ENCODE measurements around the gene CAPN2.

Gene CAPN2

GRCh38 chr1:223717695-223718363 is 5.5 kb downstream of the CAPN2 start:
- Histone ChIP-seq H3K4me3 (ENCODE audit: low read length) (no peak overlapping the region), H2AFZ (ENCODE audit: low read depth, low read length) (no peak overlapping the region), H3K27me3 (ENCODE audit: low read depth, low read length) (no peaks in the 10 kb centered on the region), H4K20me1 (ENCODE audit: insufficient read depth, low read length) (no peaks in the 10 kb centered on the region), H3K79me2 (ENCODE audit: low read length) (peaks cover 4% of the 10 kb centered on the region; the same call in 1 of the 2 replicates), H3K9me3 (ENCODE audit: insufficient read depth, low read length) (no peaks in the 10 kb centered on the region), H3K4me2 (ENCODE audit: low read length) (no peak overlapping the region), H3K4me1 (ENCODE audit: low read length) (peaks cover 34% of the 10 kb centered on the region), H3K27ac (ENCODE audit: low read length) (no peak overlapping the region), H3K9ac (ENCODE audit: low read length) (no peak overlapping the region), H3K36me3 (replicated peaks; ENCODE audit: low read depth, low read length) (peaks cover 5% of the 10 kb centered on the region)
- no peak for TF ChIP-seq EZH2phosphoT487 (IDR thresholded peaks at IDR 0.05; ENCODE audit: low read depth)
- no peak for TF ChIP-seq CTCF (IDR thresholded peaks at IDR 0.05; ENCODE audit: low read depth, low read length)

GRCh38 chr1:223718850-223719249 is 6.5 kb downstream of the CAPN2 start:
- Histone ChIP-seq H3K9ac (ENCODE audit: low read length) (no peak overlapping the region), H2AFZ (ENCODE audit: low read depth, low read length) (no peak overlapping the region), H3K27ac (ENCODE audit: low read length) (no peak overlapping the region), H3K27me3 (ENCODE audit: low read depth, low read length) (no peaks in the 10 kb centered on the region), H3K4me3 (ENCODE audit: low read length) (no peak overlapping the region), H4K20me1 (ENCODE audit: insufficient read depth, low read length) (no peaks in the 10 kb centered on the region), H3K4me1 (ENCODE audit: low read length) (peaks cover 25% of the 10 kb centered on the region), H3K9me3 (ENCODE audit: insufficient read depth, low read length) (no peaks in the 10 kb centered on the region), H3K79me2 (ENCODE audit: low read length) (no peaks in the 10 kb centered on the region), H3K36me3 (replicated peaks; ENCODE audit: low read depth, low read length) (peaks cover 5% of the 10 kb centered on the region), H3K4me2 (ENCODE audit: low read length) (no peak overlapping the region)
- TF ChIP-seq CTCF (IDR thresholded peaks at IDR 0.05; ENCODE audit: low read depth, low read length) = no peak
- no peak for TF ChIP-seq EZH2phosphoT487 (IDR thresholded peaks at IDR 0.05; ENCODE audit: low read depth)

- TF ChIP-seq CTCF (IDR thresholded peaks at IDR 0.05; ENCODE audit: low read depth, low read length) = no peak
- TF ChIP-seq EZH2phosphoT487 (IDR thresholded peaks at IDR 0.05; ENCODE audit: low read depth) = no peak
- Histone ChIP-seq H3K27ac (ENCODE audit: low read length) (no peak overlapping the region), H3K36me3 (replicated peaks; ENCODE audit: low read depth, low read length) (peaks cover 5% of the 10 kb centered on the region), H4K20me1 (ENCODE audit: insufficient read depth, low read length) (no peaks in the 10 kb centered on the region), H3K4me1 (ENCODE audit: low read length) (peaks cover 13% of the 10 kb centered on the region), H3K4me2 (ENCODE audit: low read length) (no peak overlapping the region), H3K9me3 (ENCODE audit: insufficient read depth, low read length) (no peaks in the 10 kb centered on the region), H3K79me2 (ENCODE audit: low read length) (no peaks in the 10 kb centered on the region), H3K9ac (ENCODE audit: low read length) (no peak overlapping the region), H3K27me3 (ENCODE audit: low read depth, low read length) (no peaks in the 10 kb centered on the region), H2AFZ (ENCODE audit: low read depth, low read length) (no peak overlapping the region), H3K4me3 (ENCODE audit: low read length) (no peak overlapping the region)
These were observed 8.7 kb downstream of the CAPN2 start for GRCh38 chr1:223720971-223721591.

- Histone ChIP-seq H3K79me2 (ENCODE audit: low read length) (no peaks in the 10 kb centered on the region), H3K4me3 (ENCODE audit: low read length) (no peak overlapping the region), H3K27me3 (ENCODE audit: low read depth, low read length) (no peaks in the 10 kb centered on the region), H3K9ac (ENCODE audit: low read length) (no peak overlapping the region), H3K27ac (ENCODE audit: low read length) (no peak overlapping the region), H4K20me1 (ENCODE audit: insufficient read depth, low read length) (no peaks in the 10 kb centered on the region), H3K4me1 (ENCODE audit: low read length) (peaks cover 13% of the 10 kb centered on the region), H3K4me2 (ENCODE audit: low read length) (no peak overlapping the region), H3K36me3 (replicated peaks; ENCODE audit: low read depth, low read length) (peaks cover 5% of the 10 kb centered on the region), H3K9me3 (ENCODE audit: insufficient read depth, low read length) (no peaks in the 10 kb centered on the region), H2AFZ (ENCODE audit: low read depth, low read length) (no peak overlapping the region)
- no peak for TF ChIP-seq CTCF (IDR thresholded peaks at IDR 0.05; ENCODE audit: low read depth, low read length)
- no peak for TF ChIP-seq EZH2phosphoT487 (IDR thresholded peaks at IDR 0.05; ENCODE audit: low read depth)
These were observed 9.6 kb downstream of the CAPN2 start for GRCh38 chr1:223721658-223722607.
